ENCODE measurements around the gene ZNF615.
"Not testable (repeated sequence)": the region's sequence is repeated elsewhere in the genome, so short reads cannot be mapped to it uniquely, and the experiment has no call there.

ZNF615 gene

GRCh38 chr19:51977346-51977745 is 30.7 kb downstream of the ZNF615 start:
- DNase-seq (ENCODE audit: low spot score): no peak

GRCh38 chr19:51976852-51977251 is 31.2 kb downstream of the ZNF615 start:
- no peak for TF ChIP-seq CTCF (IDR thresholded peaks at IDR 0.05)
- no peak overlapping the region for H3K4me3 ChIP-seq
- no peak for DNase-seq (ENCODE audit: low spot score)
- H3K27ac ChIP-seq: no peak overlapping the region

More at GRCh38 chr19:51977346-51977745, 30.7 kb downstream of the ZNF615 start:
- no peak for TF ChIP-seq CTCF (IDR thresholded peaks at IDR 0.05)
- no peak overlapping the region for H3K27ac ChIP-seq
- H3K4me3 ChIP-seq: no peak overlapping the region

- DNase-seq (ENCODE audit: low spot score); H3K4me3 ChIP-seq; H3K27ac ChIP-seq: not testable (repeated sequence)
These were observed 32.2 kb downstream of the ZNF615 start for GRCh38 chr19:51975787-51976186.

GRCh38 chr19:51971624-51972023 is 36.4 kb downstream of the ZNF615 start:
- Histone ChIP-seq H3K4me3 (peak overlapping the region; percentile 32), H3K27ac (no peak overlapping the region)
- no peak for DNase-seq (ENCODE audit: low spot score)
- no peak for TF ChIP-seq CTCF (IDR thresholded peaks at IDR 0.05)

GRCh38 chr19:51970718-51971117 is 37.3 kb downstream of the ZNF615 start:
- H3K27ac ChIP-seq: no peak overlapping the region
- no peak for TF ChIP-seq CTCF (IDR thresholded peaks at IDR 0.05)
- DNase-seq (ENCODE audit: low spot score): no peak
- H3K4me3 ChIP-seq: peak overlapping the region; percentile 32

GRCh38 chr19:51965583-51965982 is 42.4 kb downstream of the ZNF615 start:
- Histone ChIP-seq H3K4me3 (peak overlapping the region; percentile 24), H3K27ac (no peak overlapping the region)
- no peak for DNase-seq (ENCODE audit: low spot score)
- TF ChIP-seq CTCF (IDR thresholded peaks at IDR 0.05): no peak

GRCh38 chr19:51960621-51961233 is 47.3 kb downstream of the ZNF615 start:
- H3K4me3 ChIP-seq; H3K27ac ChIP-seq; DNase-seq (ENCODE audit: low spot score): not testable (repeated sequence)

- no peak overlapping the region for H3K27ac ChIP-seq
- no peak for DNase-seq (ENCODE audit: low spot score)
- no peak for TF ChIP-seq CTCF (IDR thresholded peaks at IDR 0.05)
- no peak overlapping the region for H3K4me3 ChIP-seq
These were observed 48.2 kb downstream of the ZNF615 start for GRCh38 chr19:51959791-51960190.

GRCh38 chr19:51957846-51958245 is 50.2 kb downstream of the ZNF615 start:
- not testable (repeated sequence) for DNase-seq (ENCODE audit: low spot score); H3K4me3 ChIP-seq; H3K27ac ChIP-seq

Measured in coronary artery (tissue), 2 donors.